GM19239 (cell line): ENCODE results near the gene MYO1E.
A peak's percentile ranks its signal among the peaks of the same experiment; 100 is the strongest.

Source experiments
- DNase-seq: peaks from one replicate; pipeline ENCODE4 v3.0.0; 2011; ENCODE audit warnings: low spot score; ENCODE audit not compliant: insufficient read length
- FAIRE-seq: peaks from 2 replicates; lab custom pipeline; 2011; peaks lifted over from hg19 to GRCh38; lab: Jason Lieb, UNC

MYO1E gene

DNA sequence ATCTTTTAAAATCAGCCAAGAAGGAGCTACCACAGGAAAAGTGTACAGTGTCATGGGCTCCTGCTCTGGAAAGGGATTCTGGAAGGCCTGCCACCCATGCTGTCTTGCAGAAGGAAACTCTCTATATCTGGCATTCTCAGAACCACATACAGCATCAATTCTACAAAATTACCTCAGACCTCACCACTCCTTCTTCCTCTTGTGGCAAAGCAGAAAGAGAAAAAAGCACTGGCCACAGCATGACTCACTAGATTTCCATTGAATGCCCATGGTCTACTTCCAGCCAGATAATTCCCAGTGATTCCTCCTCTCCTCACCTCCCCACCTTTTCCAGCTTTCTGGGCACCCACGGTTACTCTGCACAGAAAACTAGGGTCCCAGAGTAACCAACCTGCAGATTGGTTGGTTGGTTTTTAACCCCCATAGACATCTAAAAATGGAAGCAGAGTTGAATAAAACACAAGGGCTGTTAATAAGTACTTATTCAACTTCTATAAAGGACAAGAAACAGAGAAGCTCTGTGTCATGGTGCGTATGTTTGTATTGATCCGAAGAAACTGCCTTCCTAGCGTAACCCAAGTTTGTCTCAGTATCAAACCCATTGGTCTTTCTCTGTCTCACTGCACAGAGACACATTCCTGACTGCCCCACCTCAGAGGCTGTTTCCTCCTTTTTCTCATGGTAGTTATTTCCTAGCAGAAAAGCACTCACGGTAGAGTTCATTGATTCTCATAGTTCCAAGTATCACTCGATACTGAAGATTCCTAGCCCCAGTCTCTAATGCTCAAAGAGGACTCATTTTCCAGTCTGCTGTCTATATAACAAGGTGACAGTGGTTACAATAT lies 98.3 kb downstream of the MYO1E start:
- FAIRE-seq = peak; percentile 59
- no peak for DNase-seq

DNA sequence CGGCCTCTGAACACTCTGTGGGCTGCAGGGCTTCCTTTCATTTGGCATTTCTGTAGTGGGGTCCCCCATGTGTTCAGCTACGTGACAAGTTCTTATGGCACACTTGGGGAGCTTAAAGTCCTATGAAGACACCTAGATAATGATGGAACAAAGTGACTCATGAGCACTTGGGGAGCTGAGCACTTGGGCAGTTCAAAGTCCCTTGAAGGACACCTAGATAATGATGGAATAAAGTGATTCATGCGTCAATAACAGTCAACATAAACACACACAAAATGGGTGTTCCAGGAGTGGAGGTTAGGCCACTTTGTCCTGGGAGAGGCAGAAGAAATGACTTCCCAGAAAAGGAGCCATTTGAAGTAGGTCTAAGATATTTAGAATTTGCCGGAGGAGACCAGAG lies 99.4 kb downstream of the MYO1E start:
- FAIRE-seq (no peak), DNase-seq (no peak)

DNA sequence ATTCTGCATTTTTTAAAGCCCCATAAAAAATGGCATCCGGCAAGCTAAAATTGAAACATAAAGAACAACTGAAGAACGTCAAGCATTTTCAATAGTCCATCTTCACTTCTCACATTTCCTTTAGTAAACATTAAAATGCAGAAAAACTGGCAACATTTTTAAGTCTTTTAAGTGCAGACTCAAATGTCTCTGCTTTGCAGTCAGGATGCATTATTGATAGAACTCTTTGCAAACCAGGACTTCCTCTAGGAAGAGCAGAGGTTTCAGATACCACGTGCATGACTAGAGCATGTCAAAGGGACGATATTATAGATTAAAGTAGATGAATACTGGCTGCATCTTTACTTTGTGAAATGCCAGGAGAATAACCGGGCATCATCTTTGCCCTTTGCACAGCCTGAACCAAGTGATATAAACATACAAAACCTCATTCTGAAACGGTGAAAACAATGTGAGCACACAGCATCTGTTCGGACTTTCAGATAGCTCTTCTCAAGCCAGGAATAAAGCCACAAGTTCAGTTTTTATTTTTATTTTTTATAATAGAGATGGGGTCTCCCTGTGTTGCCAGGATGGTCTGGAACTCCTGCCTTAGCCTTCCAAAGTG lies 101.0 kb downstream of the MYO1E start:
- peak; percentile 26 for FAIRE-seq

DNA sequence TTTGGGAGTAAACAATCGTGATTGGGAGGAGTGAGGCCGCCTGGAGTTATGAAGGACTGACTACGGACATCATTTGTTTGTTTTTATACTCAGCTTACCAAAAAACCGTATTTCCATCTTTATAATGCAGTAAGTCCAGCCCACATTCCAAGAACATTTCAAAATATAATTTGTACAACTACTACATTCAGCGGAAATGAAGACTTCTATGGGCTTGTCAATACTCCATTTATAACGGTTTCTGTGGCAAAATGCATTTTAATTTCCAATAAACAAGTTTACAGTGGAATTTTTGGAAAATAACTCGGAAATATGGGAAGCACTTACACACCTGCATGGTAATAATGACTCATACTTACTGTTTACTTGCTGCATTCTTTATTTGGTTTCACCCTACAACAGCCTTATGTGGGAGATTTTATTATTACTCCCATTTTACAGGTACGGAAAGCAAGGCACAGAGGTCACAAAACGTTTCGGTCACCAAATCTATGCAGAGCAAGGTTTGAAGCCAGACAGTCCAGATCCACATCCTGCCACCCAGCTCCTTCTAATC lies 103.7 kb downstream of the MYO1E start:
- FAIRE-seq = no peak

More for the DNA sequence above, 101.0 kb downstream of the MYO1E start:
- no peak for DNase-seq

DNA sequence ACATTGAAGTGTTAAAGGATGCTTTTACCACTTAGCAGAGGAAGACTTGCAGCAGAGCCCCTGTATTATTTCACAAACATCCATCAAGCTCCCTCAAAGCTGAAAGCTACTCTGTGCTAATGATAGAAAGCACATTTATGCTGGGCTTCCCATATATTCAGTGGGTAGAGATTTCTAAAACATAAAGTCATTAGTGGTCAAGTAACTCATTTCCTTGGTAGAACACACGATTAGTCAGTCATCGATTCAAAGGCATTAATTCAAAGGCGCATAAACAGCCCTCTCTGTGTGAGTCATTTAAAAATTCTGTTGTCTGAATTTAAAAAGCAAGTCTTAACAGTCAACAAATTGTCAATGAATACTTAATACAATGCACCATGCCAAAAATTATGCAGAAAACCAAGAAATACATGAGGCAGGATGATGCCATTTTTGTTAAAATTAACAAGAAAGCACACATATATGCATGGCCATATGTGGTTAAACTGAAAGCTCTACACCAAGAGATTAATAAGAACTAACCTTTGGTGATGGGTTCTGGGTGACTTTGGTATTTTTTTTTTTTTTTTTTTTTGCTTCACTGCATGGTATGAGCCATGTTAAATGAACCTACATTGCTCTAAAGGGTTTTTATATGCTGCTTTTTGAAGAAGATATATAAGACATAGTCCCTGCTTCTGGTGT lies 104.4 kb downstream of the MYO1E start:
- FAIRE-seq = no peak
- no peak for DNase-seq

More for the DNA sequence above, 103.7 kb downstream of the MYO1E start:
- DNase-seq = no peak

DNA sequence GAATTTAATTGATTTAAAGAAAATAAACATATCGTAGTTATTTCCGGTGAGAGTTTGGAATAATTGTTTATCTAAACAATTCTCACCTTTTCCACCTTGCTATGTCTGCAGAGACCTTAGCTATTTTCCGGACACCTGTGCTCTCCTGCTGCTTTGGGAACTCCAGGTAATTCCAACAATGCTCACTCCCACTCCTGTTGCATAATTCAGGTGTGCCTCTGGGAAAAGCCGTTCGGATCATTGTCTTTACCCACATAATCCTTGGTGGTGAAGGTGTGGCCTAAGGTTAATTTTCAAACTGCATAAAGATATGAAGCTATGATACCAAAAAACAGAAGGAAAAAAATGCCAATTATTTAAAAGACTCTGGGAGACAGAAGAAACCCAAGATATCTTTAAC lies 106.6 kb downstream of the MYO1E start:
- no peak for FAIRE-seq
- DNase-seq = no peak

DNA sequence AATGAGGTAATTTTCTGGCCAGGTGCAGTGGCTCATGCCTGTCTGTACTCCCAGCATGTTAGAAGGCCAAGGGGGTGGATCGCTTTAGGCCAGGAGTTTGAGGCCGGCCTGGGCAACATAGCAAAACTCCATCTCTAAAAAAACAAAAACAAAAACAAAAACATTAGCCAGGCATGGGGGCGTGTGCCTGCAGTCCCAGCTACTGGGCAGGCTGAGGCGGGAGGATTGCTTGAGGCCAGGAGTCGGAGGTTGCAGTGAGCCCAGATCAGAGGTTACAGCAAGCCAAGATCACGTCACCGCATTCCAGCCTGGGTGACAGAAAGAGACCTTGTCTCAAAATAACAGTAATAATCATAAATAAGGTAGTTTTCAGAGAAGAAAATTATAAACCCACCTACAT lies 110.4 kb downstream of the MYO1E start:
- FAIRE-seq (no peak), DNase-seq (no peak)

DNA sequence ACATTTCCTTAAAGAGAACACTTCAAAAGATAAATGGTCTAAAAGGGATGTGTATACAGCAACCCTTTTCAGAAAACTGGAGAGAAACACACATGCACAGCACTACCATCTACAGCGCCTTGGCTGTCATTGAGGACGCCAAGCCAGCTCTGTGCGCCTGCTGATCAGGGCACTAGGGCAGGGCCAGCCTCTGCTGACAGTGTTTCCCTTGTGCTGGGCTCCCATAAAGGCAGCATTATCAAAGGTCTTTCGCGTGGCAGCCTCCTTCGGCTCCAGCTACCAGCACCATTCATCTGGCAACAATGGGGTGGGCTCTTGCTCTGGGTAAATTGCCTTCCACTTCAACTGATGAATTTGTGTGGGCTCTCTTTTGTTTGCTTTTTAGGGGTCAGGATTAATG lies 112.6 kb downstream of the MYO1E start:
- DNase-seq = no peak
- no peak for FAIRE-seq

DNA sequence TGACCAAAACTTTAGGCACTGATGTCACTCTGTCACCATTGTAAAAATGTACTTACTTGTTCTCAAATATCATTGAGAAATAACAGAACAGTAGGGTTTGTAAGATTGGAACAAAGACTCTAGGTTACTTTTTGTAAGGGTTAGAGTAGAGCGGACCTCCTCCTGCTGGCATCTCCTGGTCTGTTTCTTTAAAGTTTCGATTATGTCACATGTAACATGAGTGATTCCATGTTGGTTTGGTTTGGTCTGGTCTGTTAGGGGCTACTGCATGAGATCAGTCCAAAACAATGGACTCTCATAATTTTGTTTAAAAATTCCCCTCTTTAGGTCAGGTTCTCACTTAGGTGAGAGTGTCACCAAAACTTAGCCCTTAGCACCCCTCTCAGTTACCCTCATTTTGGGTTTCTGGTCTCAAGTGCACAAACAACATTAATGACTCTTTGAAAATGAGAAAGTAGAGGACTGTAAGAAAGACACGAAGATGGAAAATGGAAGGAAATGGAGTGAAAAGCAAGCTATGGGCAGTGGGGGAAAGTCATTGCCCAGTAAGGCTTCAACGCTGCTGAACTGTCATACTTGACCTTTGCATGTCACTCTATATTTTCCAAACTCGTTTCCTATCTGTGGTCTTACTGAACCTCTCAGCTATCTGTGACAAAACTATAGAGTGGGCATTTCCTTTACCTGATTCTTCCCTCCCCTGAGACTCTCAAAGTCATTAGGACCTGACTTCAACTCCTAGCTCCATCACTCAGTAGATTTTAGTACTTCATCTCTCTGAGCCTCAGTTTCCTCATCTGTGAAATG lies 113.3 kb downstream of the MYO1E start:
- DNase-seq = no peak
- FAIRE-seq = peak; percentile 75

DNA sequence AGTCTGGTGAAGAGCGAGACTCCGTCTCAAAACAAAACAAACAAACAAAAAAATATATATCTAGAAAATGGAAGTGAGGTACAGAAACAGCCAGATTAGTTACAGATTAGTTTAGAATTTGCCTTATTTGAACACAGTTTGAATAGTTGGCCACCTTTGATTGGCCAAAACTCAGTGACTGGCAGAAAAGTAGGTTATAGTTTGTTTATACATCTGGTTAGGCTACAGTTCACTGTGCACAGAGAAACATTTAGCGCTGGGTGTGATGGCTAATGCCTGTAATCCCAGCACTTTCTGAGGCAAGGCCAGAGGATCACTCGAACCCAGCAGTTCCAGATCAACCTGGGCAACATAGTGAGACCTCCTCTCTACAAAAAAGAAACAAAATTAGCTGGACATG lies 114.4 kb downstream of the MYO1E start:
- FAIRE-seq (peak; percentile 55), DNase-seq (no peak)

DNA sequence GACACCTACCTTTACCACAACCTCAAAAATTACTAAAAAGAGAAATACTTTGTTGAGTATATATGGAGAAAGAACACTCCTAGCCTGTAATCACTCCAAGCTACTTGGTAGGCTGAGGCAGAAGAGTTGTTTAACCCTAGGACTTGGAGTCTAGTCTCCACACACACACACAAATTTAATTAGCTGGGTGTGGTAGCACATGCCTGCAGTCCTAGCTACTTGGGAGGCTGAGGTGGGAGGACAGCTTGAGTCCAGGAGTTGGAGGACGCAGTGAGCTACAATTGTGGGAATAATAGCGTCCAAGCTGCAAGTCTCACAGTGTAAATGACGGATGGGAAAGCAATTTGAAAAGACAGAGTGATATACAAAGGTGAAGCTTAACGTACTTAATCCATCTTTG lies 115.5 kb downstream of the MYO1E start:
- DNase-seq = no peak
- FAIRE-seq = no peak

DNA sequence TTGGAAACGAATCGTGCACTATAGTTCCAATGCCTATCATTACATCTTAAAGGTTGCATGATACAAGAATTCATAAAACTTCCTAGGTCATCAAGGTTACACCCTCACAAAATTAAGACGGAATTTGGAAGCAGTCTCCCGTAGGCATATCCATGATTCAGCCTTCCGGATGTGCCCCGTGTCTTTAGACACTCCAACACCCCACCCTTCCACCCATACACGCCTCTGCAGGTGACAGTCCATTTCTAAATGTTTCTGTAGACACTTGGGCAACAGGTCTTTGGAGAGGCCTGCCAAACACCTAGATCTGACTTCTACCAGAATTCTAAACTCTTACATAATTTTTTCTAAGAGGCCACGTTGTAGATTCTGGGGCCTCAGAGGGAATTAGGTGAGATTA lies 116.2 kb downstream of the MYO1E start:
- no peak for DNase-seq
- peak; percentile 44 for FAIRE-seq

DNA sequence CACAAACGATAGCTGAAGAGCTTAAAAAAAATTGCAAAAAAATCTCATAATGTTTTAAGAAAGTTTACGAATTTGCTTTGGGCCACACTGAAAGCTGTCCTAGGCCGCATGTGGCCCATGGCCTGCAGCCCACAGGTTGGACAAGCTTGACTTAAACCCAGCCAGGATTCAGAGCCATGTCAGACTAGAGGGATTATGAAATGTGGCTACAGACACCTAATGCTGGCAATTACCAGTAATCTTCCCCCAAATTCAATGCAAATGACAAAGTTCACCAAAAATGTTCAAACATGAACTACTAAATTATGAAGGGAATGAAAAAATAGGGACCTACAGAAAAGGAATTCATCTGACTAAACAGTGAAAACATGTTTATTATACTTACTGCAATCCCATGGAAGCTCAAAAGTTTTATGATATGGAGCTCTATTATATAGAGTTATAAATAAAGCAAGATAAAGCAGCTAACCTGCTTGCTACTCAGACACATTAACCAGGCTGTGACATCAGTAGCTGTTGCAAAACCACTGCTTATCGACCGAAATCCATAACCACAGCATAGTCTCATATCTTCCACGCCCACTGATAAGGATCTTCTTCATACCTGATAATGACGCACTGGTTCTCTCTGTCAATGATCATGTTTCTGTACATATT lies 116.9 kb downstream of the MYO1E start:
- DNase-seq = no peak
- peak; percentile 93 for FAIRE-seq

DNA sequence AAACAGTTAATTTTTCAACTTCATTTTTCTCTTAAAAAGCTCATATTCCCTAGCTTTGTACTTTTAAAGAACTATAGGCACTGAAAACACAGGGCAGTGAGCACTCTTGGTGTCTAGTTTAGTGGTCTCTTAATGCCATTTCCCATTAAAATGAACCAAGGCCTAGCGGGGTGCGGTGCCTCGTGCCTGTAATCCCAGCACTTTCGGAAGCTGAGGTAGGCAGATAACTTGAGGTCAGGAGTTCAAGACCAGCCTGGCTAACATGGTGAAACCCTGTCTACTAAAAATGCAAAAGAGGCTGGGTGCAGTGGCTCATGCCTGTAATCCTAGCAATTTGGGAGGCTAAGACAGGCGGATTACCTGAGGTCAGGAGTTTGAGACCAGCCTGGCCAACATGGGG lies 120.5 kb downstream of the MYO1E start:
- FAIRE-seq (peak; percentile 48), DNase-seq (no peak)

DNA sequence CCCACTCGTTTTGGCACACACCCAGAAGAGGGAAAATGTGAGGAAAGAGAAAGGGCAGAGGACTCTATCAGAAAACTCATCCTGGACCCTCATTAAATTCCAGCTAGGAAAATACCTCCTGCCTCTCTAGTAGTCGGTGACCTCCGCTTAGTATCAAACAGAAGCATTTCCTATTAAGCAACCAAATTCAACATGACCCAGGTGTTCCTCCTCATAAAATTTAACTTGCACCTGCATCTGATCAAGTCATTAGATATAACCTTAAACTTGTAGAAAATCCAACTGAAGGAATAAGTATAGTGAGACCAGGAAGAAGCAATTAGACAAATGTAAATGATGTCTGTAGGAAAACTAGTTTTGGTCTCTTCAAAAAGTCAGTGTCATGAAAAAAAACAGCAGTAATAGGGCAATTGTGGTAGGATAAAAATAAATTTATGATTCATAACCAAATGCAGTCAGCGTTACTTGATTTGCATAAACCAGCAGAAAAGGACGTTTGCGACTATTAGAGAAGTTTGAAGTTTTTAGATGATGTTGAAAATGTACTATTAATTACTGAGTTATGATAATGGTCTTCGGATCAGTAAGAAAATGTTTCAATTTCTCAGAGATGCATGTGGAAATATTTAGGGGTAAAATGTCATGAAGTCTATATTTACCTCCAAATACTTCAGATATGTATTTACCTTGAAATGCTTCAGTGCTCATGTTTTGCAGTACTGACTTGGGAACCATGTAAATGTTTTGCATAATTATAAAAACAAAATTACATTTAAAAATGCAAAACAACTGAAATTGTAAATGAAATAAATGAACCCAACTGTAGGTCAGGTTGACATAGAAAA lies 121.4 kb downstream of the MYO1E start:
- FAIRE-seq = peak; percentile 97
- no peak for DNase-seq

DNA sequence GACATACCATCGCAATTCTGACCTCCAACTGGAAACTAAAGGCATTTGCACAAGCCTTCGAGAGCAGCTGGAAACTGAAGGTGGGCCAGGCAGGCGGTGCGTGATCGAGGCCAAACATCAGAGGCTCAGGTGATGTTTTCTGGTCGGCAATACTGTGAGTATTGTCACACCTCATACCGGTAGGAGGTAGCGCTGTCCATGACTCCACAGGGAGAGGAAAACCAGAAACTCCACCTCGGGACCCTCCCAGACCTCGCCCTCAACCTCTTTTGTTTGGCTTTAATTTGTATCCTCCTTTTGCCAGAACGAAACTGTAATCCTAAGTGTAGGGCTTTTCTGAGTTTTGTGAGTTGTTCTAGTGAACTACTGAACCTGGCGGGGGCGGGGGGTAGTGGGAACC lies 122.4 kb downstream of the MYO1E start:
- no peak for DNase-seq
- FAIRE-seq = no peak

DNA sequence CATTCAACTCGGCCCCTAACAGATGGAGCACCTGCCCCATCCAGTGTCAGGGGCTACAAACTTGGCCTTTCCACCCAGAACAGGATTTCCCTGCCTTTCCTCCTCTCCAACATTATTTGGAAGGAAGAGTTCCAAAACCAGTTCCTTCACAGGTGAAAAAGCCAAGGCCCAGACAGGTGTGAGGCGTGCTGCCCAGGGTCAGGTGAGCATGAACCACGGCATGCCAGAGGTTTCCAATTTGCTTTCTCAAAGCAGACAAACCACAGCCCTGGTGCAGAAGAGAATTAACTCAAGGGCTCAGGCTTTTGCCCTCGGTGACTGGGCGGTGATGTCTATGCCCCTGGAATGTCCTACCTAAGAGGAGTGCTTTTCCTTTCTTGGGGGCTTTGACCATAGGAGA lies 122.9 kb downstream of the MYO1E start:
- DNase-seq (no peak), FAIRE-seq (peak; percentile 90)

DNA sequence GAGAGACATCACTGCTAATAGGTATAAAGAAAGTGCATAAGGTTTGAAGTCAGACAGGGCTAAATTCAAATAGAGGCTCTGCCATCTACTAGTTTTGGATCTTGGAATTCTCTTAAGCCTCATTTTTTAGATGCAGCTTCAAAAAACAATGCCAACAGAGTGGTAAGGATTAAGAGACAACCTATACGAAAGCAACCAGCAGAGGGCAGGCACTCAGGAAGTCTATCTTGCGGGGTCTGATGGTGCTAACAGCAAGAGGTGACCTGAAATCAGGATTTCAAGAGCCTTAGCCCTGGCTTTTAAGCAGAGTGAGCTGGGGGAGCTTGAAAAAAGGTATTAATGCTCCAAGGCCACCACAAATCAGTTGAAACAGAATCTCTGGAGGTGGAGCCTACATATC lies 125.3 kb downstream of the MYO1E start:
- peak; percentile 95 for FAIRE-seq
- DNase-seq = no peak

DNA sequence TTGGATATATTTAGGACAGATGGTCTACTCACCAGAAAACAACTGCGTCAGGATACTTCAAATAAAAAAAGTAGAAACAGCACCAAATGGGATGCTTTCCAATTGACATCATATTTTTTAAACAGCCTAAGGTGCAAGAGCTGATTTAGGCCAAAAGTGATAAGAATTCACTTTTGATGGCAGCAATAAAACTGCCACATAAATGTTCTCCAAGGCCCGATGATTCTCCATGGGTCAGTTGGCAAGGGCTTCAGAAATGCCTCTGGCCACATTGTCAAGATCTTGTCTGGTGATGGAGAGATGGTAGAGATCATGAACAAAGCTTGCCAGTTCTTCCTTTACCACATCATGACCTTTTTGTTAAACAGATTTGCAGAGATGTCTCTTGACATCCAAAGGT lies 127.1 kb downstream of the MYO1E start:
- no peak for DNase-seq
- FAIRE-seq = peak; percentile 54
